Measurements from ENCODE around the gene RAB36.

GRCh38 chr22:23120415-23120899 lies 24.8 kb upstream of the RAB36 start:
- no peak for TF ChIP-seq POLR2AphosphoS5 (IDR thresholded peaks at IDR 0.05)
- no peak for TF ChIP-seq CTCF (IDR thresholded peaks at IDR 0.05)
- no peak for TF ChIP-seq EP300 (IDR thresholded peaks at IDR 0.05)
- TF ChIP-seq POLR2A (IDR thresholded peaks at IDR 0.05; ENCODE audit: low read depth), result no peak

Measured in esophagus muscularis mucosa (tissue), 4 donors.